Thymus (tissue), 11 donors: ENCODE measurements around the gene SRSF12. TPM values are rescaled to one million over a fixed set of nuclear protein-coding genes. Genes with fewer than 3 reads are reported as not detected.

Experiments used
- DNase-seq, 9 donors: peaks; one replicate each; pipeline ENCODE4 v3.0.0-alpha.2; 2013; ENCODE audit warnings: low spot score in 9 of 9, low read depth in 6 of 9, missing footprints in 1 of 9
- H3K27ac ChIP-seq, 2 donors: one replicate each; pipeline ENCODE4 v1.5.1; 2013; ENCODE audit warnings: control low read depth in 1 of 2, low read depth in 1 of 2, low read length in 1 of 2, mild to moderate bottlenecking in 1 of 2, moderate library complexity in 1 of 2
- H3K27me3 ChIP-seq, 2 donors: one replicate each; pipeline ENCODE4 v1.5.1; 2013; ENCODE audit warnings: low read length in 1 of 2; ENCODE audit not compliant: control insufficient read depth in 2 of 2, insufficient read depth in 1 of 2
- H3K36me3 ChIP-seq, 2 donors: one replicate each; pipeline ENCODE4 v1.5.1; 2013; ENCODE audit warnings: low read length in 1 of 2, mild to moderate bottlenecking in 1 of 2, moderate library complexity in 1 of 2; ENCODE audit not compliant: control insufficient read depth in 2 of 2, insufficient read depth in 2 of 2
- H3K4me1 ChIP-seq, 2 donors: one replicate each; pipeline ENCODE4 v1.5.1; 2013; ENCODE audit warnings: low read length in 2 of 2; ENCODE audit not compliant: control insufficient read depth in 2 of 2, insufficient read depth in 2 of 2
- H3K4me3 ChIP-seq, 2 donors: one replicate each; pipeline ENCODE4 v1.5.1; 2013; ENCODE audit warnings: low read length in 2 of 2, control low read depth in 1 of 2, mild to moderate bottlenecking in 1 of 2
- H3K9me3 ChIP-seq, 2 donors: one replicate each; pipeline ENCODE4 v1.5.1; 2013; ENCODE audit warnings: low read length in 1 of 2, mild to moderate bottlenecking in 1 of 2; ENCODE audit not compliant: control insufficient read depth in 2 of 2, insufficient read depth in 1 of 2
- WGBS: extraction: QIAGEN DNeasy Blood & Tissue Kit; methylation state at CpG from one replicate; pipeline ENCODE4 v1.1.7; 2013; 5-methylcytosine and 5-hydroxymethylcytosine counted together
- polyA plus RNA-seq: library from polyadenylated mRNA; stranded (reverse); fragments of 200-250 nt; gene quantifications from one replicate; pipeline ENCODE4 v1.2.3, GENCODE V29; 2013
- total RNA-seq: library from RNA; stranded (reverse); fragments of 120-200 nt; gene quantifications from one replicate; pipeline ENCODE4 v1.2.4, GENCODE V29; 2013
- donor health status: healthy.

Gene SRSF12
- total and polyA plus RNA-seq, 2 donors: 0.71 to 1.2 TPM

GRCh38 chr6:89145956-89146717 lies 28.3 kb upstream of the SRSF12 start, which contains the start of gene PM20D2:
PM20D2 (plus strand) TSS chr6:89146055; CDS start chr6:89146145, 90 bp downstream.
- DNase-seq: peak; percentile 19 to 80 (median 53)
- Histone ChIP-seq H3K4me1 (peaks cover 0 to 7% of the 10 kb centered on the region in 2 donors), H3K27ac (peak within 1 kb of the TSS; percentile 77 to 84), H3K36me3 (no peaks in the 10 kb centered on the region), H3K9me3 (no peaks in the 10 kb centered on the region), H3K27me3 (no peaks in the 10 kb centered on the region), H3K4me3 (peak within 1 kb of the TSS; percentile 61 to 85)
- WGBS: under 1% methylated on average over 102 of the region's 102 CpGs

- Histone ChIP-seq H3K27ac (peak overlapping the region; percentile 77 to 84), H3K4me1 (peaks cover 0 to 7% of the 10 kb centered on the region in 2 donors), H3K27me3 (no peaks in the 10 kb centered on the region), H3K9me3 (no peaks in the 10 kb centered on the region), H3K4me3 (peak overlapping the region; percentile 61 to 85), H3K36me3 (no peaks in the 10 kb centered on the region)
- WGBS: 7% methylated on average over 17 of the region's 17 CpGs
- DNase-seq: peak in 8 of 9 donors; percentile 13 to 70 (median 32)
Observed at GRCh38 chr6:89145091-89145955, 27.5 kb upstream of the SRSF12 start.

GRCh38 chr6:89144354-89144906 lies 26.6 kb upstream of the SRSF12 start:
- no peaks in the 10 kb centered on the region for H3K9me3 ChIP-seq
- DNase-seq: no peak
- H3K27ac ChIP-seq: no peak overlapping the region
- WGBS: 88% methylated on average over 2 of the region's 2 CpGs
- H3K4me3 ChIP-seq: no peak overlapping the region
- H3K27me3 ChIP-seq: no peaks in the 10 kb centered on the region
- H3K4me1 ChIP-seq: peaks cover 0 to 7% of the 10 kb centered on the region in 2 donors
- H3K36me3 ChIP-seq: no peaks in the 10 kb centered on the region

GRCh38 chr6:89140347-89141156 lies 22.7 kb upstream of the SRSF12 start:
- Histone ChIP-seq H3K27ac (no peak overlapping the region), H3K27me3 (no peaks in the 10 kb centered on the region), H3K9me3 (no peaks in the 10 kb centered on the region), H3K4me1 (no peaks in the 10 kb centered on the region), H3K36me3 (no peaks in the 10 kb centered on the region), H3K4me3 (no peak overlapping the region)
- no peak for DNase-seq
- WGBS: 92% methylated on average over 7 of the region's 7 CpGs

GRCh38 chr6:89139509-89140346 lies 21.9 kb upstream of the SRSF12 start:
- Histone ChIP-seq H3K27ac (no peak overlapping the region), H3K4me3 (no peak overlapping the region), H3K27me3 (no peaks in the 10 kb centered on the region), H3K9me3 (no peaks in the 10 kb centered on the region), H3K4me1 (no peaks in the 10 kb centered on the region), H3K36me3 (no peaks in the 10 kb centered on the region)
- no peak for DNase-seq
- whole genome bisulfite sequencing: 99% methylated on average over 5 of the region's 5 CpGs

GRCh38 chr6:89138173-89138572 lies 20.3 kb upstream of the SRSF12 start:
- DNase-seq: no peak
- H3K27ac ChIP-seq: no peak overlapping the region
- no peaks in the 10 kb centered on the region for H3K27me3 ChIP-seq
- WGBS: 89% methylated on average over 2 of the region's 2 CpGs
- no peak overlapping the region for H3K4me3 ChIP-seq
- H3K4me1 ChIP-seq: no peaks in the 10 kb centered on the region
- no peaks in the 10 kb centered on the region for H3K36me3 ChIP-seq
- no peaks in the 10 kb centered on the region for H3K9me3 ChIP-seq

GRCh38 chr6:89134723-89135122 lies 16.9 kb upstream of the SRSF12 start:
- WGBS: 95% methylated on average over 3 of the region's 3 CpGs
- Histone ChIP-seq H3K36me3 (no peaks in the 10 kb centered on the region), H3K4me3 (no peak overlapping the region), H3K4me1 (no peaks in the 10 kb centered on the region), H3K9me3 (no peaks in the 10 kb centered on the region), H3K27ac (no peak overlapping the region), H3K27me3 (no peaks in the 10 kb centered on the region)
- no peak for DNase-seq

GRCh38 chr6:89133981-89134380 lies 16.1 kb upstream of the SRSF12 start:
- Histone ChIP-seq H3K4me1 (no peaks in the 10 kb centered on the region), H3K4me3 (no peak overlapping the region), H3K27me3 (no peaks in the 10 kb centered on the region), H3K9me3 (no peaks in the 10 kb centered on the region), H3K27ac (no peak overlapping the region), H3K36me3 (no peaks in the 10 kb centered on the region)
- 97% methylated on average over 9 of the region's 9 CpGs for WGBS
- DNase-seq: no peak
